ENCODE results near the gene EHD4. TPM values are rescaled to one million over a fixed set of nuclear protein-coding genes. Genes with fewer than 3 reads are reported as not detected.

EHD4 gene
- total RNA-seq, 1 donor from 2014 or later, result 24.6 TPM

- intact Hi-C loops (cut with DNase I), result no loop called here
- DNase-seq (ENCODE audit: extremely low spot score in 2 of 2), result no peak
- Histone ChIP-seq H3K4me3 (no peak overlapping the region), H3K9me3 (no peaks in the 10 kb centered on the region), H3K4me1 (peaks cover 3% of the 10 kb centered on the region), H3K27me3 (no peaks in the 10 kb centered on the region), H3K36me3 (no peaks in the 10 kb centered on the region), H3K27ac (no peak overlapping the region)
- no peak for TF ChIP-seq POLR2AphosphoS5 (IDR thresholded peaks at IDR 0.05; ENCODE audit: insufficient read depth in 1 of 2, low read depth in 1 of 2)
- no peak for TF ChIP-seq CTCF (IDR thresholded peaks at IDR 0.05)
- no peak for TF ChIP-seq POLR2A (IDR thresholded peaks at IDR 0.05)
Observed at GRCh38 chr15:42016971-42017370, 44.6 kb upstream of the EHD4 start.

- H3K27ac ChIP-seq, result no peak overlapping the region
- H3K27me3 ChIP-seq, result no peaks in the 10 kb centered on the region
- H3K4me1 ChIP-seq, result peaks cover 17% of the 10 kb centered on the region
- no peaks in the 10 kb centered on the region for H3K36me3 ChIP-seq
- TF ChIP-seq CTCF (IDR thresholded peaks at IDR 0.05) (no peak), POLR2A (IDR thresholded peaks at IDR 0.05) (no peak), POLR2AphosphoS5 (IDR thresholded peaks at IDR 0.05; ENCODE audit: insufficient read depth in 1 of 2, low read depth in 1 of 2) (no peak)
- no peak for DNase-seq (ENCODE audit: extremely low spot score in 2 of 2)
- no peak overlapping the region for H3K4me3 ChIP-seq
- H3K9me3 ChIP-seq, result no peaks in the 10 kb centered on the region
- intact Hi-C loops (cut with DNase I), result no loop called here
Observed at GRCh38 chr15:42014406-42014805, 42.0 kb upstream of the EHD4 start.

GRCh38 chr15:42012928-42013482 lies 40.6 kb upstream of the EHD4 start:
- TF ChIP-seq CTCF (IDR thresholded peaks at IDR 0.05), result no peak
- TF ChIP-seq POLR2AphosphoS5 (IDR thresholded peaks at IDR 0.05; ENCODE audit: insufficient read depth in 1 of 2, low read depth in 1 of 2), result no peak
- TF ChIP-seq POLR2A (IDR thresholded peaks at IDR 0.05), result no peak
- intact Hi-C loops (cut with DNase I), result no loop called here
- no peaks in the 10 kb centered on the region for H3K9me3 ChIP-seq

GRCh38 chr15:42012241-42012640 lies 39.9 kb upstream of the EHD4 start:
- peaks cover 17% of the 10 kb centered on the region for H3K4me1 ChIP-seq
- no peaks in the 10 kb centered on the region for H3K36me3 ChIP-seq
- no peak for DNase-seq (ENCODE audit: extremely low spot score in 2 of 2)
- no peaks in the 10 kb centered on the region for H3K27me3 ChIP-seq
- no peak for TF ChIP-seq POLR2A (IDR thresholded peaks at IDR 0.05)
- TF ChIP-seq CTCF (IDR thresholded peaks at IDR 0.05), result no peak
- TF ChIP-seq POLR2AphosphoS5 (IDR thresholded peaks at IDR 0.05; ENCODE audit: insufficient read depth in 1 of 2, low read depth in 1 of 2), result no peak
- no peak overlapping the region for H3K4me3 ChIP-seq
- no peak overlapping the region for H3K27ac ChIP-seq
- intact Hi-C loops (cut with DNase I), result no loop called here
- no peaks in the 10 kb centered on the region for H3K9me3 ChIP-seq

More at GRCh38 chr15:42012928-42013482, 40.6 kb upstream of the EHD4 start:
- no peak overlapping the region for H3K27ac ChIP-seq
- H3K4me1 ChIP-seq, result peaks cover 17% of the 10 kb centered on the region
- DNase-seq (ENCODE audit: extremely low spot score in 2 of 2), result no peak
- no peaks in the 10 kb centered on the region for H3K36me3 ChIP-seq
- H3K4me3 ChIP-seq, result no peak overlapping the region
- no peaks in the 10 kb centered on the region for H3K27me3 ChIP-seq

- H3K4me3 ChIP-seq, result no peak overlapping the region
- DNase-seq (ENCODE audit: extremely low spot score in 2 of 2), result no peak
- H3K36me3 ChIP-seq, result no peaks in the 10 kb centered on the region
- peaks cover 17% of the 10 kb centered on the region for H3K4me1 ChIP-seq
- H3K27ac ChIP-seq, result no peak overlapping the region
- no peak for TF ChIP-seq POLR2A (IDR thresholded peaks at IDR 0.05)
- peak in 1 of 2 donors; percentile 19 for TF ChIP-seq POLR2AphosphoS5 (IDR thresholded peaks at IDR 0.05; ENCODE audit: insufficient read depth in 1 of 2, low read depth in 1 of 2)
- intact Hi-C loops (cut with DNase I), result no loop called here
- no peaks in the 10 kb centered on the region for H3K9me3 ChIP-seq
- H3K27me3 ChIP-seq, result no peaks in the 10 kb centered on the region
Observed at GRCh38 chr15:42011074-42011473, 38.7 kb upstream of the EHD4 start.

Measured in vagina (tissue), 2 donors.